IMR-90 (cell line): ENCODE data around the gene EPHB1. TPM values are rescaled to one million over a fixed set of nuclear protein-coding genes. Genes with fewer than 3 reads are reported as not detected.

Experiments used
- ATAC-seq: fragments of 200-7000 bp; cut with Tn5 transposase; 2 replicates; pipeline ENCODE4 v1.9.1; 2020; ENCODE audit warnings: low read depth, mild to moderate bottlenecking, moderate library complexity
- BruUV-seq: library from RNA; stranded (reverse); fragments of 400-500 nt; replicated peaks from 2 replicates; lab custom pipeline; 2021; lab: Mats Ljungman, UMichigan
- CTCF ChIA-PET: fragments of 300-600 bp; formaldehyde crosslinking; extraction: SDS; loops from one replicate; lab custom pipeline; 2021; ENCODE audit warnings: antibody characterized with exemption; lab: Yijun Ruan, JAX
- POLR2A ChIA-PET: fragments of 300-600 bp; sonication (Branson Sonifier 250); formaldehyde crosslinking; loops from one replicate; lab custom pipeline; 2022; ENCODE audit warnings: antibody characterized with exemption; ENCODE audit not compliant: unreplicated experiment; lab: Charles Lee
- DNase-seq: peaks from one replicate; pipeline ENCODE4 v3.0.0; 2013
- H2AFZ ChIP-seq: replicated peaks from 2 replicates; pipeline ENCODE3; 2013; ENCODE audit warnings: low read length, mild to moderate bottlenecking; ENCODE audit not compliant: poor library complexity
- H2AK5ac ChIP-seq: 2 replicates; pipeline ENCODE4 v1.6.1; 2013; ENCODE audit warnings: low read depth, low read length, inconsistent platforms
- H2AK9ac ChIP-seq: replicated peaks from 2 replicates; pipeline ENCODE3; 2013; ENCODE audit warnings: mild to moderate bottlenecking, low read depth, low read length, moderate library complexity; ENCODE audit not compliant: poor library complexity
- H2BK120ac ChIP-seq: 2 replicates; pipeline ENCODE4 v1.6.1; 2013; ENCODE audit warnings: low read depth, low read length, inconsistent platforms
- H2BK15ac ChIP-seq: 3 replicates; pipeline ENCODE4 v1.6.1; 2013; ENCODE audit warnings: low read depth, low read length, inconsistent platforms
- H2BK20ac ChIP-seq: 2 replicates; pipeline ENCODE4 v1.6.1; 2013; ENCODE audit warnings: low read depth, mild to moderate bottlenecking, inconsistent platforms, low read length, moderate library complexity
- H2BK5ac ChIP-seq: 2 replicates; pipeline ENCODE4 v1.6.1; 2013; ENCODE audit warnings: mild to moderate bottlenecking, low read depth, low read length, inconsistent platforms; ENCODE audit not compliant: poor library complexity, severe bottlenecking
- H3K14ac ChIP-seq: replicated peaks from 2 replicates; pipeline ENCODE4 v1.6.1; 2013; ENCODE audit warnings: low read depth, low read length, inconsistent platforms
- H3K18ac ChIP-seq: 2 replicates; pipeline ENCODE4 v1.6.1; 2013; ENCODE audit warnings: low read depth, low read length, control low read depth
- H3K23ac ChIP-seq: 2 replicates; pipeline ENCODE4 v1.6.1; 2013; ENCODE audit warnings: low read depth, low read length, inconsistent platforms
- H3K27ac ChIP-seq: 2 replicates; pipeline ENCODE4 v1.5.1; 2013; ENCODE audit warnings: mild to moderate bottlenecking, control low read depth, low read length; ENCODE audit not compliant: insufficient read depth
- H3K27me3 ChIP-seq: 2 replicates; pipeline ENCODE4 v1.6.1; 2013; ENCODE audit warnings: low read length; ENCODE audit not compliant: control insufficient read depth, insufficient read depth
- H3K36me3 ChIP-seq: 2 replicates; pipeline ENCODE4 v1.6.1; 2013; ENCODE audit warnings: low read length, mixed read lengths; ENCODE audit not compliant: control insufficient read depth, insufficient read depth
- H3K4ac ChIP-seq: 2 replicates; pipeline ENCODE4 v1.6.1; 2013; ENCODE audit warnings: low read depth, low read length, inconsistent platforms
- H3K4me1 ChIP-seq: 2 replicates; pipeline ENCODE4 v1.6.1; 2013; ENCODE audit warnings: low read length, mixed read lengths; ENCODE audit not compliant: control insufficient read depth, insufficient read depth
- H3K4me2 ChIP-seq: 2 replicates; pipeline ENCODE4 v1.6.1; 2013; ENCODE audit warnings: low read depth, mild to moderate bottlenecking, control low read depth, low read length, moderate library complexity
- H3K4me3 ChIP-seq: 2 replicates; pipeline ENCODE4 v1.5.1; 2013; ENCODE audit warnings: low read depth, mild to moderate bottlenecking, control low read depth, low read length, moderate library complexity; ENCODE audit not compliant: insufficient read depth
- H3K56ac ChIP-seq: 2 replicates; pipeline ENCODE4 v1.6.1; 2013; ENCODE audit warnings: low read length, inconsistent platforms; ENCODE audit not compliant: insufficient read depth; ENCODE audit errors: extremely low read depth
- H3K79me1 ChIP-seq, 2 experiments: 2 replicates each; pipeline ENCODE4 v1.6.1; 2013; ENCODE audit warnings: low read length in 2 of 2, inconsistent platforms in 1 of 2, low read depth in 1 of 2
- H3K9ac ChIP-seq: 2 replicates; pipeline ENCODE4 v1.6.1; 2013; ENCODE audit warnings: low read depth, low read length, control low read depth
- H3K9me1 ChIP-seq: 2 replicates; pipeline ENCODE4 v1.6.1; 2013; ENCODE audit warnings: low read length, inconsistent platforms; ENCODE audit not compliant: insufficient read depth
- H3K9me3 ChIP-seq: 2 replicates; pipeline ENCODE4 v1.6.1; 2013; ENCODE audit warnings: low read length; ENCODE audit not compliant: control insufficient read depth, insufficient read depth
- H4K20me1 ChIP-seq: 2 replicates; pipeline ENCODE4 v1.6.1; 2013; ENCODE audit warnings: low read length, inconsistent platforms; ENCODE audit not compliant: insufficient read depth
- H4K5ac ChIP-seq: 2 replicates; pipeline ENCODE4 v1.6.1; 2013; ENCODE audit warnings: mild to moderate bottlenecking, low read depth, low read length, control low read depth
- H4K8ac ChIP-seq, 2 experiments: 2 replicates each; pipeline ENCODE4 v1.6.1; 2013; ENCODE audit warnings: low read depth in 2 of 2, low read length in 2 of 2, control low read depth in 1 of 2, inconsistent platforms in 1 of 2
- H4K91ac ChIP-seq: 2 replicates; pipeline ENCODE4 v1.6.1; 2013; ENCODE audit warnings: low read depth, low read length, inconsistent platforms; ENCODE audit not compliant: insufficient read depth
- BHLHE40 ChIP-seq: fragments of 150-350 bp; IDR thresholded peaks from 2 replicates; pipeline ENCODE4 v1.6.1; 2016; ENCODE audit warnings: mild to moderate bottlenecking, low read depth, low read length
- CEBPB ChIP-seq: IDR thresholded peaks from 2 replicates; pipeline ENCODE4 v1.6.1; 2012; ENCODE audit warnings: low read depth, low read length, improper control_type of control experiment
- CHD1 ChIP-seq: IDR thresholded peaks from 2 replicates; pipeline ENCODE4 v1.6.1; 2012; ENCODE audit warnings: low read depth, low read length, improper control_type of control experiment
- FOS ChIP-seq: fragments of 150-350 bp; IDR thresholded peaks from 2 replicates; pipeline ENCODE4 v1.6.1; 2016; ENCODE audit warnings: low read depth, low read length
- MAFK ChIP-seq: IDR thresholded peaks from 2 replicates; pipeline ENCODE4 v1.6.1; 2012; ENCODE audit warnings: low read depth, low read length, improper control_type of control experiment
- MAZ ChIP-seq: IDR thresholded peaks from 2 replicates; pipeline ENCODE4 v1.6.1; 2012; ENCODE audit warnings: low read depth, mild to moderate bottlenecking, low read length, improper control_type of control experiment, moderate library complexity, borderline replicate concordance
- MXI1 ChIP-seq: IDR thresholded peaks from 2 replicates; pipeline ENCODE4 v1.6.1; 2012; ENCODE audit warnings: low read depth, mild to moderate bottlenecking, low read length, moderate library complexity, borderline replicate concordance
- NFE2L2 ChIP-seq: fragments of 150-350 bp; IDR thresholded peaks from 2 replicates; pipeline ENCODE4 v1.6.1; 2016; ENCODE audit warnings: low read depth, mild to moderate bottlenecking, low read length
- POLR2A ChIP-seq: IDR thresholded peaks from 2 replicates; pipeline ENCODE4 v1.6.1; 2012; ENCODE audit warnings: mild to moderate bottlenecking, low read depth, low read length
- RAD21 ChIP-seq: IDR thresholded peaks from 2 replicates; pipeline ENCODE4 v1.6.1; 2012; ENCODE audit warnings: low read length, improper control_type of control experiment
- RCOR1 ChIP-seq: IDR thresholded peaks from 2 replicates; pipeline ENCODE4 v1.6.1; 2012; ENCODE audit warnings: mild to moderate bottlenecking, low read length, improper control_type of control experiment; ENCODE audit not compliant: insufficient replicate concordance
- RFX5 ChIP-seq: IDR thresholded peaks from 2 replicates; pipeline ENCODE4 v1.8.0; 2012; ENCODE audit warnings: low read depth, mild to moderate bottlenecking, low read length, moderate library complexity
- SMC3 ChIP-seq: fragments of 150-350 bp; IDR thresholded peaks from 2 replicates; pipeline ENCODE4 v1.6.1; 2016; ENCODE audit warnings: low read depth, mild to moderate bottlenecking, antibody characterized with exemption, low read length, moderate library complexity
- WGBS, 2 experiments: methylation state at CpG; one replicate each; pipeline versions ENCODE4 v1.1.5 to v1.1.7; 2013; ENCODE audit warnings: missing lambda C conversion rate in 2 of 2; ENCODE audit not compliant: insufficient read length in 1 of 2; ENCODE audit errors: extremely low coverage in 2 of 2; 5-methylcytosine and 5-hydroxymethylcytosine counted together
- dilution Hi-C: fragments of 300-500 bp; cut with HindIII; formaldehyde crosslinking; loops from one replicate; pipeline ENCODE4 v1.14.3; 2018; ENCODE audit warnings: low sequenced_read_pairs; ENCODE audit not compliant: unreplicated experiment
- in situ Hi-C: fragments of 300-500 bp; cut with MboI; formaldehyde crosslinking; loops from 3 replicates; pipeline ENCODE4 v1.14.3; 2019; ENCODE audit warnings: low sequenced_read_pairs, inconsistent platforms, mixed read lengths
- intact Hi-C: fragments of 100-400 bp; cut with micrococcal nuclease; formaldehyde crosslinking; loops from 2 replicates; pipeline ENCODE4 v1.10.0; 2022
- polyA plus RNA-seq, 3 experiments: library from polyadenylated mRNA; depleted of rRNA; stranded (reverse); fragments of >200 nt; gene quantifications; 2 replicates each; pipeline ENCODE4 v1.2.3, GENCODE V29; 2012; ENCODE audit warnings: low replicate concordance in 1 of 3
- total RNA-seq: library from RNA; depleted of rRNA; stranded (reverse); fragments of >200 nt; gene quantifications from 2 replicates; pipeline ENCODE4 v1.2.3, GENCODE V29; 2012
- TF ChIP-seq, protein P1 (sequence below): fragments of 150-350 bp; IDR thresholded peaks from 2 replicates; pipeline ENCODE4 v1.6.1; 2016; ENCODE audit warnings: low read depth, mild to moderate bottlenecking, low read length, moderate library complexity, borderline replicate concordance
- TF ChIP-seq, protein P2 (sequence below): conservative IDR thresholded peaks from 2 replicates; pipeline ENCODE4 v1.5.1; 2012; ENCODE audit warnings: mild to moderate bottlenecking, low read depth, low read length, improper control_type of control experiment
- TF ChIP-seq, protein P3 (sequence below): fragments of 150-350 bp; IDR thresholded peaks from 2 replicates; pipeline ENCODE4 v1.6.1; 2017; ENCODE audit warnings: mild to moderate bottlenecking, antibody characterized with exemption, low read length, low read depth

EPHB1 gene
- total and polyA plus RNA-seq, 2 of the 4 experiments (the other 2 are of a cell fraction): 0.17 to 0.36 TPM

DNA sequence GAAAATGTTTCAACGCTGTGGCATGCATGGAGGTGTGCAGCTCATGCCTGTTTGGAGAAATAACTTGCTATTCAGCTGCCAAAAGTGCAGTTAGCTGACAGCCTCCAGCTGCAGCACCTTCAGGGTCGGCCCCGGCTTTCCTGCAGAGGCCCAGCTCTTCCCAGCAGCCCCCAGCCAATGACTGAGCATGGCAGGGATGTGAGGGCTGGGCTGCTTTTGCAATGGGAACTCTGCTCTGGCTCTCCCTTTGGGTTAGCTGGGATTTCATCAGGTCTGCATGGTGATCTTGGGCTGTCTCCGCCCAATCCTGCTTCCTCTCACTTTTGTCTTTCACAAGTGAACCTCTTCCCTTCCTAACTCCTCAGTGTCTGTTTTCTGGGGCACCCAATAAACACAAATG lies 396.6 kb downstream of the EPHB1 start:
- H4K20me1 ChIP-seq: no peaks in the 10 kb centered on the region
- H3K18ac ChIP-seq: no peak overlapping the region
- WGBS, 2 experiments: no CpG with 5 or more reads among the region's 4 CpGs
- no peak overlapping the region for H2BK120ac ChIP-seq
- intact Hi-C loops (no loop called here), dilution Hi-C loops (no loop called here), in situ Hi-C loops (no loop called here)
- no peak overlapping the region for H3K23ac ChIP-seq
- H4K8ac ChIP-seq: no peak overlapping the region
- H4K5ac ChIP-seq: no peak overlapping the region
- no peak overlapping the region for H2AFZ ChIP-seq
- H3K9ac ChIP-seq: no peak overlapping the region
- H3K4me1 ChIP-seq: no peaks in the 10 kb centered on the region
- H3K9me1 ChIP-seq: no peaks in the 10 kb centered on the region
- H3K4ac ChIP-seq: no peak overlapping the region
- H2BK15ac ChIP-seq: no peak overlapping the region
- DNase-seq (no peak), ATAC-seq (no peak)
- CTCF ChIA-PET: interaction anchor here (0.6 kb wide), 1 partner anchor 34 kb away, joined by 3 read pairs; no protein-coding TSS in a partner anchor
- no peaks in the 10 kb centered on the region for H3K36me3 ChIP-seq
- H4K91ac ChIP-seq: no peak overlapping the region
- BruUV-seq: no TSS peak
- no peak overlapping the region for H2BK5ac ChIP-seq
- TF ChIP-seq, protein P1, sequence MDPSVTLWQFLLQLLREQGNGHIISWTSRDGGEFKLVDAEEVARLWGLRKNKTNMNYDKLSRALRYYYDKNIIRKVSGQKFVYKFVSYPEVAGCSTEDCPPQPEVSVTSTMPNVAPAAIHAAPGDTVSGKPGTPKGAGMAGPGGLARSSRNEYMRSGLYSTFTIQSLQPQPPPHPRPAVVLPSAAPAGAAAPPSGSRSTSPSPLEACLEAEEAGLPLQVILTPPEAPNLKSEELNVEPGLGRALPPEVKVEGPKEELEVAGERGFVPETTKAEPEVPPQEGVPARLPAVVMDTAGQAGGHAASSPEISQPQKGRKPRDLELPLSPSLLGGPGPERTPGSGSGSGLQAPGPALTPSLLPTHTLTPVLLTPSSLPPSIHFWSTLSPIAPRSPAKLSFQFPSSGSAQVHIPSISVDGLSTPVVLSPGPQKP: no peak
- TF ChIP-seq FOS (no peak), CHD1 (no peak), CEBPB (no peak), NFE2L2 (no peak), MAFK (no peak), MXI1 (no peak), RCOR1 (no peak), SMC3 (no peak), MAZ (no peak), RFX5 (no peak), BHLHE40 (no peak), RAD21 (no peak), POLR2A (no peak)
- TF ChIP-seq, protein P2, sequence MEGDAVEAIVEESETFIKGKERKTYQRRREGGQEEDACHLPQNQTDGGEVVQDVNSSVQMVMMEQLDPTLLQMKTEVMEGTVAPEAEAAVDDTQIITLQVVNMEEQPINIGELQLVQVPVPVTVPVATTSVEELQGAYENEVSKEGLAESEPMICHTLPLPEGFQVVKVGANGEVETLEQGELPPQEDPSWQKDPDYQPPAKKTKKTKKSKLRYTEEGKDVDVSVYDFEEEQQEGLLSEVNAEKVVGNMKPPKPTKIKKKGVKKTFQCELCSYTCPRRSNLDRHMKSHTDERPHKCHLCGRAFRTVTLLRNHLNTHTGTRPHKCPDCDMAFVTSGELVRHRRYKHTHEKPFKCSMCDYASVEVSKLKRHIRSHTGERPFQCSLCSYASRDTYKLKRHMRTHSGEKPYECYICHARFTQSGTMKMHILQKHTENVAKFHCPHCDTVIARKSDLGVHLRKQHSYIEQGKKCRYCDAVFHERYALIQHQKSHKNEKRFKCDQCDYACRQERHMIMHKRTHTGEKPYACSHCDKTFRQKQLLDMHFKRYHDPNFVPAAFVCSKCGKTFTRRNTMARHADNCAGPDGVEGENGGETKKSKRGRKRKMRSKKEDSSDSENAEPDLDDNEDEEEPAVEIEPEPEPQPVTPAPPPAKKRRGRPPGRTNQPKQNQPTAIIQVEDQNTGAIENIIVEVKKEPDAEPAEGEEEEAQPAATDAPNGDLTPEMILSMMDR: no peak
- TF ChIP-seq, protein P3, sequence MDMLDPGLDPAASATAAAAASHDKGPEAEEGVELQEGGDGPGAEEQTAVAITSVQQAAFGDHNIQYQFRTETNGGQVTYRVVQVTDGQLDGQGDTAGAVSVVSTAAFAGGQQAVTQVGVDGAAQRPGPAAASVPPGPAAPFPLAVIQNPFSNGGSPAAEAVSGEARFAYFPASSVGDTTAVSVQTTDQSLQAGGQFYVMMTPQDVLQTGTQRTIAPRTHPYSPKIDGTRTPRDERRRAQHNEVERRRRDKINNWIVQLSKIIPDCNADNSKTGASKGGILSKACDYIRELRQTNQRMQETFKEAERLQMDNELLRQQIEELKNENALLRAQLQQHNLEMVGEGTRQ: no peak
- POLR2A ChIA-PET: no interaction called here
- no peak overlapping the region for H2BK20ac ChIP-seq
- no peak overlapping the region for H3K27ac ChIP-seq
- no peak overlapping the region for H3K4me3 ChIP-seq
- no peaks in the 10 kb centered on the region for H3K27me3 ChIP-seq
- H3K9me3 ChIP-seq: peaks cover 5% of the 10 kb centered on the region; the same call in 1 of the 2 replicates
- H3K4me2 ChIP-seq: no peak overlapping the region
- no peaks in the 10 kb centered on the region for H3K79me1 ChIP-seq
- H3K14ac ChIP-seq: no peak overlapping the region
- H2AK9ac ChIP-seq: no peak overlapping the region
- no peak overlapping the region for H2AK5ac ChIP-seq
- H3K56ac ChIP-seq: no peak overlapping the region
